ENCODE measurements around the gene MED25.

MED25 gene

GRCh38 chr19:49844138-49845095 is 26.3 kb downstream of the MED25 start:
- no peak for DNase-seq (ENCODE audit: low read depth)

DNA sequence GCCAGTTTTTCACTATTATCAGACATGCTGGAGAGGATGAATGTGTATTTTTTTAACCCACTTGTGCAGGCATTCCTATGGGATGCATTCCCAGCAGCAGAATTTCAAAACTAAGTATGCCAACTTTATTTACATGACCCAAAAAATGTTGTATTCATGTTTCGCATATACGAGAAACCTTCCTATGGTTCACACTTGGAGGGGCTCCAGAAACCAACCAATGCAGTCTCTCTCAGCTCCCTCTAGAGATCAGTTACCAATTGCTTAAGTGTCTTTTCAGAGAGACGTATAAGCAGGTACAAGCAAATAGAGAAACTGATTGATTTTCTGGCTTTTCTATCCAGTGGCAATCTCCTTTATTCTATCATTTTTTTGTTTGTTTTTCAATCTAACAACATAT is 27.3 kb downstream of the MED25 start:
- DNase-seq (ENCODE audit: low read depth) = no peak

DNA sequence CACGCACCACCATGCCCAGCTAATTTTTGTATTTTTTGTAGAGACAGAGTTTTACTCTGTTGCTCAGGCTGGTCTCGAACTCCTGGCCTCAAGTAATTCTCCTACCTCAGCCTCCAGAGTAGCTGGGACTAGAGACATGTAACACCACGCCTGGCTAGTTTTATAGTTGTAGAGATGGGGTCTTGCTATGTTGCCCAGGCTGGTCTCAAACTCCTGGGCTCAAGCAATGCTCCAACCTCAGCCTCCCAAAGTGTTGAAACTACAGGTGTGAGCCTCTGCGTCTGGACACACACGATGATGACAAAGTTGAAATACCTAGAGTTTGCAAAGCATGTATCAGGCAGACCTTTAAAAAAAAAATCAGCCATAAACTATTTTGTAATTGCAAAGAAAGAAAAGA is 28.3 kb downstream of the MED25 start:
- DNase-seq (ENCODE audit: low read depth) = no peak

- peak; percentile 62 for DNase-seq (ENCODE audit: low read depth)
Observed at GRCh38 chr19:49847731-49848696, 29.9 kb downstream of the MED25 start.

- DNase-seq (ENCODE audit: low read depth) = no peak
Observed at GRCh38 chr19:49848938-49849337, 30.8 kb downstream of the MED25 start.

DNA sequence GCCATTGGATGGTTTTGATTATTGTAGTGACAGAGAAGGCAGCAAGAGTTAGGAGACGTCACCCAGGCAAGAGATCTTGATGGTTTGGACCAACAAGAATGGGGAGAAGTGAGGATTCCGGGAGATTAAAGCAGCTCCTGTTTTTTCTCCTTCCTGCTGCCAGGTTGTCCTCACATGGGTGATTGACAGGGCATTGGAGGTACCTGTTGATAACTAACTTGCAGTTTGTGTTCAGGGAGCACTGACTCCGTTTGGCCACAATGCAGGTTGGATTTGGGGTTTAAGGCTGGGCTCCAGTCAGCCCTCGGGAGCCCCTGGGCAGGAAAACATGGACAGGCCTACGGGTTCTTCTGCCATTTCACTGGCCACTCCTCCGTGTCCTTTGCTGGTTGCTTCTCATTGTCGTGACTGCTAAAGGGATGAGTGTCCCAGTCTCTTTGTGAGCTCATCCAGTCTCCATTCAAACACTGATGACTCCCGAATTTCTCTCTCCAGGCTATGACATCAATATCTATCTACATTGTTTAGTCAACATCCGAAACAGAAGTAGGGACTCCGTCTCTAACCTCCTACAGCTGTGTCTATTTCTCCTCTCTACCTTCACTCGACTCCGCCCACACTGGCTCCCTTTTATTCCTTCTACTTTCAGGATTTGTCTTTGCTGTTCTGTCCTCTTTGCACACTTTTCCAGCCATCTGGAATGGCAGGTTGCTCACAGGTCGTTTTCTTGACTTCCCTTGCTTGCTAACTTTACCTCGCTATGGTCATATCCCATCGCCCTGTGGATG is 31.5 kb downstream of the MED25 start:
- DNase-seq (ENCODE audit: low read depth) = no peak

DNA sequence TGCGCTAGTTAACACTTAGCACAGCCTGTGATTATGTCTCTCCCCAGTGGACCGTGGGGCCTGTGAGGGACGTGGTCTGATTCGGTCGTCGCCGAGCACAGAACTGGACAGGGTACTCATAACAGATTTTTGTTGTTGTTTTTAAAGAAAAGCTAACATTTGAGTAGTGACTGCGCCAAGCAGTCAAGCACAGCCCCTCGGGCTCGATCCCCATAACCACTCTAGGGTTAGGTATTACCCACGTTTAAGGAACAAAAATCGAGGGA is 32.1 kb downstream of the MED25 start:
- no peak for DNase-seq (ENCODE audit: low read depth)

GRCh38 chr19:49850487-49851342 is 32.6 kb downstream of the MED25 start, which contains the start of gene PTOV1:
PTOV1 (plus strand) TSS chr19:49851159.
- DNase-seq (ENCODE audit: low read depth) = peak; percentile 81

- DNase-seq (ENCODE audit: low read depth) = no peak
Observed at GRCh38 chr19:49851456-49852259, 33.6 kb downstream of the MED25 start.

GRCh38 chr19:49852631-49853126 is 34.6 kb downstream of the MED25 start:
- no peak for DNase-seq (ENCODE audit: low read depth)

- no peak for DNase-seq (ENCODE audit: low read depth)
Observed at GRCh38 chr19:49853852-49854377, 35.8 kb downstream of the MED25 start.

GRCh38 chr19:49854378-49855263 is 36.5 kb downstream of the MED25 start:
- DNase-seq (ENCODE audit: low read depth) = no peak

GRCh38 chr19:49855277-49855675 is 37.2 kb downstream of the MED25 start:
- no peak for DNase-seq (ENCODE audit: low read depth)

DNA sequence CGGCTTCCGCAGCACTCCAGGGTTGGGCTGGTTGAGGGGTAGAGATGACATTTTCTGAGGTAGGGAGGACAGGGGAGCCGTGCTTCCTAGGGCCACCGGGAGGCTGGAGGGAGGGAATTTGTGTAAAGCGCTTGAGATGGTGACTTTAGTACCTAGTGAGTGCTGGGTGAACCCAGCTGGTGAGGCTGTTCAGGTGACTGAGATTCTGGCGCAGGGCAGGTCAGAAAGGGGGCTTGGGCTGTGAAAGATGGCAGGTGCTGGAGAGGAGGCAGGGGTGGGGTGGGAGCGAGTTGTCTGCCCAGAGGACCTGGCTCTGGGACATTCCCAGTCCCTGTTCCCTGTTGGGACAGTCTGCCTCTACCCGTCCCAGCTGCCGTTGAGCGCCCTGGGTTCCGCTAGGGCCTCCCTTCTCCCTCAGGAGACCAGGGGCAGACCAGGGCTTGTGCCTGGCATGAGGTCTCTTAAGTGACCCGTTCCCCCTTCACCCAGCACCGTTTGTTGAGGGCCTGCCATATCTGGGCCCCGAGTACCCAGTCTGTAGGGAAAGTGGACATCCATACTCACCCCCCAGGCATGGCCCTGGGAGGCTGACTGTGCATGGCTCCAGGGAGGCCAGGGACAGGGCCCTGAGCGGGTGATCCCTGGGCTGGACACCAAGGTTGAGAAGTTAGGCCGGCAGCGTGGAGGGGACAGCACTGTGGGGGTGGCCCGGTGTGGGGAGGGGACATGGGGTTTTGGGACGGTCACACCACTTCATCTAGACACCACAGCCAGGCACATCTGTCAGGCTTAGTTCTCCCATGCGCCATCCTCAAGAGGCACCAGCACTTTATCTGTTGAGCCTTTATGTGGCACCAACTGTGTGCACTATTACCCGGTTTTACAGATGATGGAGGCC is 37.8 kb downstream of the MED25 start:
- no peak for DNase-seq (ENCODE audit: low read depth)

GRCh38 chr19:49856574-49857021 is 38.5 kb downstream of the MED25 start:
- no peak for DNase-seq (ENCODE audit: low read depth)

GRCh38 chr19:49857061-49857837 is 39.2 kb downstream of the MED25 start:
- DNase-seq (ENCODE audit: low read depth) = no peak

DNA sequence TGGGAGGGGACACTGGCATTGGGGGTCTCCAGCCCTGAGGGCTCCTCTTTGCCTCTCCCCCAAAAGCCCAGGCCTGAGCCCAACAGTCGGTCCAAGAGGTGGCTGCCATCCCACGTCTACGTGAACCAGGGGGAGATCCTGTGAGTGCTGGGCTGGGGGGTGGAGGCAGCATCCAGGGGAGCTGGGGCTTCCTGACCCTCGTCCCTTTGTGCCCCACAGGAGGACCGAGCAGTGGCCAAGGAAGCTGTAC is 39.7 kb downstream of the MED25 start:
- no peak for DNase-seq (ENCODE audit: low read depth)

Data from fibroblast of the conjunctiva (primary cell).